ENCODE results near the gene ZNF467.

The ZNF467 gene

DNA sequence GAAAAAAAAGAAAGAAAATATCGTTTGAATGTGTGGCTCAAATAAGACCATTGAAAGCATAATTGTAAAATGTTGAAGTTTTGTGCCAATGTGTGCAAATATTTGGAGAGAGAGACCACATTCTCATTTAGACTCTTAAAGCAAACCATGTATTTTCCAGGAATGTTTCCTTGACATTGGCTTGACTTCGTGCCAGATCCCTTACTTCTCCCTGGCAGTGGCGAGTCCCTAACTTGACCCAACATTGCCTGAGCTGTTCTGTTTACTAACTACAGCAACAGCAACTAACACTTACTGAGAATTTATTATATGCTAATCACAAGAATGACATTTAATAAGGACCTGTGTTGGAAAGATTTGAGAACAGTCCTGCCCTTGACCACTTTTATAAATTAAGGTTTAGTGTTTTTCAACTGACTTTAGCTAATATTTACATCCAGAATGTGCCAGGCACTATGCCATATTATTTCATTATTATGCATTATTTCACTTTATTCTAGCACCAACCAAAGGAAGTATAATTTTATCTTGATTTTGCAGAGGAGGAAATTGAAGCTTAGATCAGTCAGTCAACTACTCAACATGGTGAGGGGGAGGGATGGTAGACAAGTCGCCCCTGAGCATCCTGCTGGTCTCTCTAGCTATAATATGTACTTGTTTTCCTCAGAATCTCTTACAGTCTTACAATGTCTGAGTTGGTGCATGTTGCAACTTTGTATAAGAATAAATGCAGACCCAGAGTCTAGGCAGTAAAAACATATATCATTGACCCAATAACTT is 29.7 kb downstream of the ZNF467 start:
- TF ChIP-seq, protein P1, sequence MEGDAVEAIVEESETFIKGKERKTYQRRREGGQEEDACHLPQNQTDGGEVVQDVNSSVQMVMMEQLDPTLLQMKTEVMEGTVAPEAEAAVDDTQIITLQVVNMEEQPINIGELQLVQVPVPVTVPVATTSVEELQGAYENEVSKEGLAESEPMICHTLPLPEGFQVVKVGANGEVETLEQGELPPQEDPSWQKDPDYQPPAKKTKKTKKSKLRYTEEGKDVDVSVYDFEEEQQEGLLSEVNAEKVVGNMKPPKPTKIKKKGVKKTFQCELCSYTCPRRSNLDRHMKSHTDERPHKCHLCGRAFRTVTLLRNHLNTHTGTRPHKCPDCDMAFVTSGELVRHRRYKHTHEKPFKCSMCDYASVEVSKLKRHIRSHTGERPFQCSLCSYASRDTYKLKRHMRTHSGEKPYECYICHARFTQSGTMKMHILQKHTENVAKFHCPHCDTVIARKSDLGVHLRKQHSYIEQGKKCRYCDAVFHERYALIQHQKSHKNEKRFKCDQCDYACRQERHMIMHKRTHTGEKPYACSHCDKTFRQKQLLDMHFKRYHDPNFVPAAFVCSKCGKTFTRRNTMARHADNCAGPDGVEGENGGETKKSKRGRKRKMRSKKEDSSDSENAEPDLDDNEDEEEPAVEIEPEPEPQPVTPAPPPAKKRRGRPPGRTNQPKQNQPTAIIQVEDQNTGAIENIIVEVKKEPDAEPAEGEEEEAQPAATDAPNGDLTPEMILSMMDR (IDR thresholded peaks at IDR 0.05; ENCODE audit: insufficient read depth, low read length) = no peak
- TF ChIP-seq, protein P2, sequence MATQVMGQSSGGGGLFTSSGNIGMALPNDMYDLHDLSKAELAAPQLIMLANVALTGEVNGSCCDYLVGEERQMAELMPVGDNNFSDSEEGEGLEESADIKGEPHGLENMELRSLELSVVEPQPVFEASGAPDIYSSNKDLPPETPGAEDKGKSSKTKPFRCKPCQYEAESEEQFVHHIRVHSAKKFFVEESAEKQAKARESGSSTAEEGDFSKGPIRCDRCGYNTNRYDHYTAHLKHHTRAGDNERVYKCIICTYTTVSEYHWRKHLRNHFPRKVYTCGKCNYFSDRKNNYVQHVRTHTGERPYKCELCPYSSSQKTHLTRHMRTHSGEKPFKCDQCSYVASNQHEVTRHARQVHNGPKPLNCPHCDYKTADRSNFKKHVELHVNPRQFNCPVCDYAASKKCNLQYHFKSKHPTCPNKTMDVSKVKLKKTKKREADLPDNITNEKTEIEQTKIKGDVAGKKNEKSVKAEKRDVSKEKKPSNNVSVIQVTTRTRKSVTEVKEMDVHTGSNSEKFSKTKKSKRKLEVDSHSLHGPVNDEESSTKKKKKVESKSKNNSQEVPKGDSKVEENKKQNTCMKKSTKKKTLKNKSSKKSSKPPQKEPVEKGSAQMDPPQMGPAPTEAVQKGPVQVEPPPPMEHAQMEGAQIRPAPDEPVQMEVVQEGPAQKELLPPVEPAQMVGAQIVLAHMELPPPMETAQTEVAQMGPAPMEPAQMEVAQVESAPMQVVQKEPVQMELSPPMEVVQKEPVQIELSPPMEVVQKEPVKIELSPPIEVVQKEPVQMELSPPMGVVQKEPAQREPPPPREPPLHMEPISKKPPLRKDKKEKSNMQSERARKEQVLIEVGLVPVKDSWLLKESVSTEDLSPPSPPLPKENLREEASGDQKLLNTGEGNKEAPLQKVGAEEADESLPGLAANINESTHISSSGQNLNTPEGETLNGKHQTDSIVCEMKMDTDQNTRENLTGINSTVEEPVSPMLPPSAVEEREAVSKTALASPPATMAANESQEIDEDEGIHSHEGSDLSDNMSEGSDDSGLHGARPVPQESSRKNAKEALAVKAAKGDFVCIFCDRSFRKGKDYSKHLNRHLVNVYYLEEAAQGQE (IDR thresholded peaks at IDR 0.05; ENCODE audit: insufficient replicate concordance, low read depth) = no peak
- TF ChIP-seq GABPA (IDR thresholded peaks at IDR 0.05; ENCODE audit: low read depth) = no peak
- TF ChIP-seq POLR2AphosphoS5 (IDR thresholded peaks at IDR 0.05; ENCODE audit: low read depth) = no peak
- TF ChIP-seq SPI1 (IDR thresholded peaks at IDR 0.05; ENCODE audit: borderline replicate concordance, low read depth) = no peak
- no peaks in the 10 kb centered on the region for H3K27me3 ChIP-seq (ENCODE audit: insufficient read depth, poor library complexity, severe bottlenecking)
- no peak overlapping the region for H3K27ac ChIP-seq (replicated peaks)
- H3K4me3 ChIP-seq (replicated peaks; ENCODE audit: insufficient read depth, low read length) = no peak overlapping the region
- no peak for DNase-seq (ENCODE audit: low read depth in 1 of 2, low spot score in 1 of 2)

DNA sequence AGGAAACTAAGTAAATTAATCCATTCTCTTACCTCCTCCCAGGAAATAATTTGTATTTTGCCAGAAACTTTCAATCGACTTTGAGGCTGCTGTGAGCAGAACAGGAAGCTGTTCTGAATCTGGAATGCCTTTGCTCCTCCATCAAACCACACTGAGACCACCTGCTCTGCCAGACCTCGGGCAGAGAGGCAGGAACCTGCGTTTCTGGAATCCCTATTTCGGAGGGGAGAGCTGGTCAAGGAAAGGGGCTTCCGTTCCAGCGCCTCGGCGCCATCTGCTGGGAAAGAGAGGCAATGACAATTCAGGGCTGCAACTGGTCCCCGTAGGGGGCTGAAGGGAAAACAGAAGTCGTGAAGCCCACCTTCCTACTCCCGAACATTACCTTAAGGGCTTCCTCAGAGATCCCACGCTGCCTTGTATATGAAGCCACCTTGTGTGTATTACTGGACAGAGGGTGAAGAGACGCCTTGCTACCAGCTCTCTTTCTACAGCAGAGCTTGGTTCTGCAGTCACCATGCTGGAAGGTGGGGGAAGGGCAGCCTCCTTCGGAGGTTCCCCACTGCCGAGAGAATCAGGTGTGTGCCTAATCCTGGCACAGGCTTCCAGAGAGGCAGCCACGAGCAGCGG is 31.2 kb downstream of the ZNF467 start:
- DNase-seq (ENCODE audit: low read depth in 1 of 2, low spot score in 1 of 2) = peak; percentile 47 to 52
- Histone ChIP-seq H3K4me3 (replicated peaks; ENCODE audit: insufficient read depth, low read length) (peak overlapping the region; percentile 38), H3K27ac (replicated peaks) (no peak overlapping the region), H3K27me3 (ENCODE audit: insufficient read depth, poor library complexity, severe bottlenecking) (no peaks in the 10 kb centered on the region)
- TF ChIP-seq, protein P2 (IDR thresholded peaks at IDR 0.05; ENCODE audit: insufficient replicate concordance, low read depth) = no peak
- no peak for TF ChIP-seq POLR2AphosphoS5 (IDR thresholded peaks at IDR 0.05; ENCODE audit: low read depth)
- TF ChIP-seq, protein P1 (IDR thresholded peaks at IDR 0.05; ENCODE audit: insufficient read depth, low read length) = peak; percentile 88

DNA sequence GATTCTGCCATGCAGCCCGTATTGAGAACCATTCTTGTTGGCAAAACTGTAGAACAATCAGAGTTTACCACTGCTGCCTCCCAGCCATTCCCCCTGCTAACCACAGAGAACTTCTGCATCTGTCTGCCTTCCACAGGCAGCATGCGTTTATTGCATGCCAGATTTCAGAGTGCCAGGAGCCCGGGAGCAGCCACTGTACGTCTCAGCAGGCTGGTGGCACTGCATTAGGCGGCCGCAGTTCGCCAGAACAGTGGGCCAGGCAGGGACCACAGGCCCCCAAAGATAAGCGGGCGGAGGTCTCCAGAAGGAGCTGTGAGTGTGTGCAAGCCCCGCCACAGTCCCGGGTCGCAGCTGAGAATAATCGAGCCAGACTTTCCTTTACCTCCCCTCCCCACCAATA is 31.8 kb downstream of the ZNF467 start:
- H3K27ac ChIP-seq (replicated peaks) = no peak overlapping the region
- TF ChIP-seq GABPA (IDR thresholded peaks at IDR 0.05; ENCODE audit: low read depth) = no peak
- no peak for TF ChIP-seq SPI1 (IDR thresholded peaks at IDR 0.05; ENCODE audit: borderline replicate concordance, low read depth)
- TF ChIP-seq, protein P2 (IDR thresholded peaks at IDR 0.05; ENCODE audit: insufficient replicate concordance, low read depth) = no peak
- TF ChIP-seq, protein P1 (IDR thresholded peaks at IDR 0.05; ENCODE audit: insufficient read depth, low read length) = no peak
- no peak for TF ChIP-seq POLR2AphosphoS5 (IDR thresholded peaks at IDR 0.05; ENCODE audit: low read depth)
- peak in 1 of 2 experiments; percentile 56 for DNase-seq (ENCODE audit: low read depth in 1 of 2, low spot score in 1 of 2)
- H3K4me3 ChIP-seq (replicated peaks; ENCODE audit: insufficient read depth, low read length) = peak overlapping the region; percentile 38
- H3K27me3 ChIP-seq (ENCODE audit: insufficient read depth, poor library complexity, severe bottlenecking) = no peaks in the 10 kb centered on the region
